Hematopoietic multipotent progenitor cell treated with erythropoietin and hydrocortisone succinate and interleukin-3 and kit ligand, for 17 days (in vitro differentiated cells): ENCODE results near the gene TMOD1.

Experiments used
- DNase-seq: peaks from one replicate; pipeline ENCODE4 v3.0.0-alpha.2; 2015; ENCODE audit warnings: low spot score

The TMOD1 gene

GRCh38 chr9:97635026-97635425, 133.6 kb downstream of the TMOD1 start:
- DNase-seq = no peak

DNA sequence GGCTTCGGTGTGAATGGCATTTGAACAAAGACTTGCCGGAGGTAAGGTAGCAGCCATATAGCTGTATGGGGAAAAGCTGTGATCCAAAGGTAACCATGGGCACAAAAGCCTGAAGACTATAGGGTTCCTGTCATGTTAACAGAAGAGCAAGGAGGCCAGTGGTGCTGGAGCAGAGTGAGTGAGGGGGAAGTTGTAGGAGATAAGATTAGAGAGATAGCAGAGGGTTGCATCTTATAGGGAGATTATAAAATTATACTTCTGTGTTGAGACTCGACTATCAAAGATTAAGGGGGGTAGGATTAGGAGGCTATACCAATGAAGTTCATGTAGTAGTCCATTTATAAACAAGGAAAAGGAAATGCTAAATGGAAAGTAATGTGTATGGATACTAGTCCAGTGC, 135.4 kb downstream of the TMOD1 start:
- DNase-seq = no peak

- DNase-seq = no peak
Observed at GRCh38 chr9:97638666-97639065, 137.2 kb downstream of the TMOD1 start.

DNA sequence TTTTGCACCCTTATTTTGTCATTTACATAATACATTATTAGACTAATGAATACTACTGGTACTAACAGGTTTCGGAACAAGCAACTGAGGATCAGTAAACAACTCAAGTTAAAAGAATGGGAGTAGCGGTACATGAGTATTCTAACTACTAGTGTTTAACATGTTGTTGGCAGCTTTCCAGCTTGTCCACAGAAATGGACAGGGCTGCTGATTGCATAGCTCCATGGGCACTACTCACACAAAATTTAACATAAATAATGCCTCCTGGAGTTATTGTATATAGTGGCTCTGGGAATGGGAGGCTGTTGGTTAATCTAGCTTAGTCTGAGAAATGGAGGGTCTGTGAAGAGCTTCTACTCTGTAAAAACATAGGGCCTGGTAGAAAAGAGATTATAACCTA, 138.9 kb downstream of the TMOD1 start:
- DNase-seq = no peak

DNA sequence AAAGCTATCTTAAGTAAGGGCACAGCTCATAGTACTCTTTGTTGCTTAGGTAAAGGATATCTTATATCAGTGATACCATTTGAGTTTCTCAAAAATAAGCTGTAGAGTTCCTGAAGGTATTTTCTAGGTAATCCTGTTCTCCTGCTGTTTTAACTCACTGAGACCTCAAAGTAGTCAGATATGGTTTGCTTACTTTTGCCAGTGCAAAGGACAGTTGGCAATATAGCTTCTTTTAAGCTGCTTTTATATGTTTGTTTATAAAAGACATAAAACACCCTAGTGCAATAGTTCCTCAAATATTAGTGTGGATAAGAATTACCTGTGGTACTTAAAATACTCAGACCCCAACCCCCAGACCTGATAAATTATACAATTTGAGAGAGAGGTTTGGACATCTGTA, 144.3 kb downstream of the TMOD1 start:
- DNase-seq = no peak

DNA sequence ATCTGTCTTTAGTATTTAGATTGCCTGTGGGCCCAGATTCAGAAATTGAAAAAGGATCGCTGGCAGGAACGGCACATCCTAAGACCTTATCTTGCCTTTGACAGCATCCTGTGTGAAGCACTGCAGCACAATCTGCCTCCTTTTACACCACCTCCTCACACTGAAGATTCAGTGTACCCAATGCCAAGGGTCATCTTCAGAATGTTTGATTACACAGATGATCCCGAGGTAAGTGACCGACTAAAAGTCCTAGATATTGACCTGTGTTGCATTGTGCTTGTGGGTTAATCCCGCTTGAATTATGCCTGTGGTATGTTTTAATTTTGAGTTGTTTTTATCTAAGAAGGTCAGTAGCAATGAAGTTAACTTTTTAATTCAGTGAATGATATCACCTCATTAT, 146.5 kb downstream of the TMOD1 start:
- DNase-seq = no peak
